COLO668 (cell line): ENCODE data around the gene NFIX.

ENCODE experiments used
- DNase-seq: peaks from one replicate; lab custom pipeline; 2025; ENCODE audit not compliant: unreplicated experiment; lab: John Stamatoyannopoulos, UW

Gene NFIX

DNA sequence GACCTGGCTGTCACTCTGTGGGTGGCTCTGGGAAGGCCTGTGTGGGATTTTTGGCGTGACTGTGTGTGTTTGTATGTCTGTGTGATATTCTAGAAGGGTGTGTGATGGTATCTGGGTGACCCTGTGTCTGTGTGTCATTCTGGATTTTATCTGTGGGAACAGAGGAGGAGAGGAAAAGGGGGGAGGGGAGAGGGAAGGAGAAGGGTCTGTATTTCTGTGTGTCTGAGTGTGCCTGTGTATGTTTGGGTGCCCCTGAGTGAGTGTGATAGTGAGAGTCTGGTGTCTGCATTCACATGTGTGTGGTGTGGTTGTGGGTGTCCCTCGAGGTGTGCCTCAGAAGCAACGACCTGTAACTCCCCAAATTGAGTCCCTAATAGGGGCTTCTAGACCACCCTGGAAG lies 8.1 kb upstream of the NFIX start:
- DNase-seq = no peak

DNA sequence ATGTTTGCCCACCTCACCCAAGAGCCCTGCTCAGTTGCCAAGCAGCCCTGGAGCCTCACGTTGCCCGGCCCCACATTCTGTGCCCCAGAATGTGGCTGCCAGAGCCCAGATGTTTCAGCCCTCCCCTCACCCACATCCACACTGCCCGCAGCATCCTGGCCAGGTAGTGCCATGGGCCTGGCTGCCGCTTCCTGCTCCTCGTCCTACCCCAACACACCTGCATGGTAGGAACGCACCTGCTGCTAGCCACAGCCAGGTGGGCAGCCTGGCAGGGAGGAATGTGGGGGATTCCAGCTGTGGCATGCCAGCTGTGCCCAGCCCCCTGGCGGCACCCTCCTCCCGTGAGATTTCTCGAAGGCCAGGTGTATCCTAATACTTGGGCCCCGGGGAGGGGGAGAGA lies 7.5 kb upstream of the NFIX start:
- DNase-seq = peak; percentile 65

DNA sequence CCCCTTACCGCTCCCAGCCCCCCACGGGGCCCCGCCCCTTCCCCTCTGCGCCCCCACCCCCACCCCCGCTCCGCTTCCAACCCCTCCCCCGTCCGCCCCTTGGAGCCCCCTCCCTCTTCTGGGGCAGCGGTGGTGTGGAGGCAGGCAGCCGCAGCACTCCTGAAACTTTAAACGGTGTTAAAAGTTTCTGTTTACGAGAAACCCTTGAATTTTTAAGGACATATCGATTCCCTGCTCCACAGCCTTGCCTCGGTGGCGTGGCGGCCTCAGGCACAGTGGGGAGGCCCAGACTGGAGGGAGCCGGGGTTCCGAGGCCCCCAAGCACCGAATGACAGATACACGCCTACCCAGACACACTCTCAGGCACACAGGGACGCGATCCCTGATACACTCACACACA lies 4.8 kb upstream of the NFIX start:
- DNase-seq = no peak

GRCh38 chr19:12990853-12991252 lies 4.4 kb upstream of the NFIX start:
- DNase-seq = no peak

DNA sequence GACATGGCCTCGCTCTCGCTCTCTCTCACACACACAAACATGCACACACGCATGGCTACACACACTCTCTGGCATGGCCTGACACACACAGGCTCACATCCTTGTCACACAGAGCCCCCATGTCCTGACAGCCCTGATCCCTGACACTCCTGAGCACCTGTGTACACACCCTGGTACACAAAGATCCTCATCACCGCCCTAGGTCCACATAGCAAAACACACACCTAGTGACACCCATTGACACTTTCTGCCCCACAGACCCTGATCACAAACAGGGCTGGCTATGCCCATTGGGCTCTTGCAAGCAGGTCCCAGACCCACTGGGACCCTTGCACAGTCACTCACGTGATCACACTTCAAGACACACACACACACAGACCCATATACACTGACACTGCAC lies 4.0 kb upstream of the NFIX start:
- DNase-seq = no peak

GRCh38 chr19:12992729-12993128 lies 2.5 kb upstream of the NFIX start:
- no peak for DNase-seq

GRCh38 chr19:12993562-12993961 lies 1.7 kb upstream of the NFIX start:
- no peak for DNase-seq

DNA sequence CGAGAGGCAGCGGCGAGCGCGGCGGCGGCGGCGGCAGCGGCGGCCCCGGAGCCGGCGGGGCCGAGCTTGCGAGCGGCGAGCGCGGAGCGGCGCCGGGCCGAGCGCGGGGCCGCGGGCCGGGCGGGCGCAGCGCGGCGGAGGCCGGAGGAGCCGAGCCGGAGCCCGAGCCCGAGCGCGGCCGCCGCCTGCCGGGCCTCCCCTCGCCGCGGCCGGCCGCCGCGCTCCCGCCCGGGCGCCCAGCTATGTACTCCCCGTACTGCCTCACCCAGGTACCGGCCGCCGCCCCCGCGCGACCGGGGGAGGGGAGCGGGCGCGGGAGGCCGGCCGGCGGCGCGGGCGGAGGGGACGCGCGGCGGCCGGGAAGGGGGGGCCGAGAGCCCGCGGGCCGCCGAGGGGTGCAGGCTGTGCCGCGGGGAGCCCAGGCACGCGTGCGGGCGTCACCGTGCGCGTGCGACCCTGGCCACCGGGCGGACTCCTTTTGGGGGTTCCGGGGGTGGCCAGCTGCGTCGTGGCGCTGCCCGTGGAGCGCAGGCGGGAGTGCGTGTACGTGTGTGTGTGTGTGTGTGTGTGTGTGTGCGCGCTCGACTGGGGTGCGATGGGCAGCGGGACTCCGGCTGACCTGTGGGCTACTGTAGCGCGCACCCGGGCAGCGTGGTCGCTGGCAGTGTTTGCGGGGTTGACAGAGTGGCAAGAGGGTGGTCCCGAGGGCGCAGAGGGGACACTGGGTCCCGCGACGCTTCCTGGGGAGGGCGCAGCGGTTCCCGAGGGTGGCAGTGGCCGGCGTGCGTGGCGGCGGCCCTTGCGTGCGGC lies 526 bp downstream of the NFIX start:
- peak; percentile 53 for DNase-seq

GRCh38 chr19:12996406-12997094 lies 1.3 kb downstream of the NFIX start:
- no peak for DNase-seq

DNA sequence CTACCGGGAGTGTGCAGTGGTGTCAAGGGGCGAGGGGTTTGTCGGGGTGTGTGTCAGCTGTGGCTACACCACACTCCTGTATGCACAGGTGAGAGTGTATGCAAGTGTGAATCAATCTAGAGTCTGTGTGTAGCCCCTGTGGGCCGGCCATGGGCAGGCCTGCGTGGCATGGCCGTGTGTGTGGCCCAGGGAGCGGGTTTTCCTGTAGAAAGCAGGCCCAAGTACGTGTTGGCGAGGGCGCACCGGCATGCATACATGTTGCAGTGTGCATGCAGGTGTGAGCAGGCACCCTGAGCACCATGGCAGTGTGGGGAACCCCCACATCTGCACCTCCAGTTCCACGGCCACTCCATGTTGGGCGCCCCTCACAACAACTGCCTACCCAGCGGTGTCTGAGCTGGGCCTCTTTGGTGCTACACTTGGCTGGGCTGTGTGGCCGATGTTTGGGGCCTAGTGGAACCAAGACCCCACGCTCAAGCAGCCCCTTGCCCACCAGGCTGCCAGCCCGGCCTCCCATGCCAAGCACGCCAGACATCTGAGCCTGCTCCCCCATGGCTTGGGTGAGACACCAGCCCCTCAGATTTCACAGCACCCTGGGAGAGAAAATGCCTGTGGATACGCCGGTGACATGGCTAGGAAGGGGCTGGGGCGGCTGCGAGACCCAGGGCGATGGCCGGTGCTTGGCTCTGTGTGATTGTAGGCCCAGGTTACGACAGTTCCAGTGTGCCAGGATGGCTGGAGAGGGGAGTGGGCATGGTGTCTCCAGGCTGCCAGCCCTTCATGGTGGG lies 2.1 kb downstream of the NFIX start:
- no peak for DNase-seq

GRCh38 chr19:12997967-12998940 lies 3.0 kb downstream of the NFIX start:
- DNase-seq = no peak

GRCh38 chr19:13001166-13001501 lies 5.9 kb downstream of the NFIX start:
- no peak for DNase-seq

GRCh38 chr19:13001502-13002165 lies 6.4 kb downstream of the NFIX start:
- no peak for DNase-seq

DNA sequence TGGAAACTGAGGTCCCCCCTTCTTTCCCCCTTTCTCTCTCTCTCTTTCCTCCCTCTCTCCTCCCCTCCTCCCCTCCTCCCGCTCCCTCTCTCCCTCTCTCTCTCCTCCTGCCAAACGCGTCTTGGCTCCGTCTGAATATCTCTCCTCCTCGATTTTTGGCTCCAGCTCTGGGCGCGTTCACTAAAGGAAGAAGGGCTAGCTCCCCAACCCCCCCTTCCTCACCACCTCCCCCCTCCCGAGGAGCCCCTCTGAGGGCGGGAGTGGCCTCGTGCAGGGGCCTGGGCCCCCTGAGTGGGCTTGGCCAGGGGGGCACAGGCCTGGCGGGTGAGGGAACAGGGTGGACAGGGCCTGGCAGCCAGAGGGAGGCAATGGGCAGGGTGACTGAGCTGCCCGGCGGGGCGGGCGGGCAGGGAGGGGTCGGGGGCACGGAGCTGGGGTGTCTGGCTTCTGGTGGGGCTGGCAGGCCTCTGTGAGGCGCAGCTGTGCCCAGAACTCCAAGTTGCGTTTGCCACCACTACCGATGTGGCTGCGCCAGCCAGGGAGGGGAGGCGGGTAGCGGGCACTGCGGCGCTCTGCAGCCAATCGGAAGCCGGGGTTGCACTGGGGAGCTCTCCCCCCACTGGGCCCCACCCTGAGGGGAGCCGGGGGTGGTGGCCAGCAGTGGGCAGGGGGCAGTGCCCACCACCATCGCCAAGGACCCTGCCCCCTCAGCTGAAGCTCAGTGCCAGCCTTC lies 7.1 kb downstream of the NFIX start:
- DNase-seq = no peak

DNA sequence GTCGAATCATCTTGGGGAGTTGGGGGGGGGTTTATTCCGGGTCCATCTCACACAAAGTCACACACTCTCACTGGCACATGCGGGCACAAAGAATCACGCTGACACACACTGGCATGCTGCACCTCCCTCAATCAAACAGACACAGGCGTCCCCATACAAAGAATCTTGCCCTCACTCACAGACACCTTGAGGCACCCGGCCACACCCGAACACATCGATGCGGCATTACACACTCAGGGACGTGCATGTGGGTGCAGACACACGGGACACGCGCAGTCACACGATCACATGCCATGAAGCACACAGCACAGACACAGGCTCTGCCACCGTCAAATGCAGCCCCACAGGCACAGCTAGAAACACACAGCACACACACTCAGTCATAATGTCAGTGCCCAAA lies 7.8 kb downstream of the NFIX start:
- DNase-seq = no peak

GRCh38 chr19:13004273-13004672 lies 9.0 kb downstream of the NFIX start:
- DNase-seq = peak; percentile 37

- DNase-seq = no peak
Observed at GRCh38 chr19:13005253-13005652, 10.0 kb downstream of the NFIX start.

- no peak for DNase-seq
Observed at GRCh38 chr19:13005861-13006370, 10.6 kb downstream of the NFIX start.
